HG03159 (cell line): Measurements from ENCODE around the gene BCL3.
"Not testable (repeated sequence)": the region's sequence is repeated elsewhere in the genome, so short reads cannot be mapped to it uniquely, and the experiment has no call there.

ENCODE experiments used
- ATAC-seq: cut with Tn5 transposase; IDR thresholded peaks from one replicate; pipeline ENCODE4 v1.9.1; 2021; ENCODE audit warnings: mild to moderate bottlenecking, moderate library complexity; ENCODE audit not compliant: unreplicated experiment

BCL3 gene

DNA sequence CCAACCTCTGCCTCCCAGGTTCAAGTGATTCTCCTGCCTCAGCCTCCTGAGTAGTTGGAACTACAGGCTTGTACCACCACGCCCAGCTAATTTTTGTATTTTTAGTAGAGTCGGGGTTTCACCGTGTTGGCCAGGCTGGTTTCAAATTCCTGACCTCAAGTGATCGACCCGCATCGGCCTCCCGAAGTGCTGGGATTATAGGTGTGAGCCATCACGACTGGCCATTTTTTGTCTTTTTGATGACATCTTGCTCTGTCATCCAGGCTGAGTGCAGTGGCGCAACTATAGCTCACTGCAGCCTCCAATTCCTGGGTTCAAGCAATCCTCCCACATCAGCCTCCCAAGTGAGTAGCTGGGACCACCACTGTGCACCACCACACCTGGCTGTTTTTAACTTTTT, 28.1 kb upstream of the BCL3 start:
- not testable (repeated sequence) for ATAC-seq

DNA sequence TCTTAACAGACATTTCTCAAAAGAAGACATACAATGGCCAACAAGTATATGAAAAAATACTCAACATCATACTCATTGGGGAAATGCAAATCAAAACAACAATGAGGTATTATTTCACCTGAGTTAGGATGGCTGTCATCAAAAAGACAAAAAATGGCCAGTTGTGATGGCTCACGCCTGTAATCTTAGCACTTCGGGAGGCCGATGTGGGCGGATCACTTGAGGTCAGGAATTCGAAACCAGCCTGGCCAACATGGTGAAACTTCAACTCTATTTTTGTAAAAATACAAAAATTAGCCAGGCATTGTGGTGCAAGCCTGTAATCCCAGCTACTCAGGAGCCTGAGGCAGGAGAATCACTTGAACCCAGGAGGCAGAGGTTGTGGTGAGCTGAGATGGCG, 27.6 kb upstream of the BCL3 start:
- ATAC-seq: no peak

DNA sequence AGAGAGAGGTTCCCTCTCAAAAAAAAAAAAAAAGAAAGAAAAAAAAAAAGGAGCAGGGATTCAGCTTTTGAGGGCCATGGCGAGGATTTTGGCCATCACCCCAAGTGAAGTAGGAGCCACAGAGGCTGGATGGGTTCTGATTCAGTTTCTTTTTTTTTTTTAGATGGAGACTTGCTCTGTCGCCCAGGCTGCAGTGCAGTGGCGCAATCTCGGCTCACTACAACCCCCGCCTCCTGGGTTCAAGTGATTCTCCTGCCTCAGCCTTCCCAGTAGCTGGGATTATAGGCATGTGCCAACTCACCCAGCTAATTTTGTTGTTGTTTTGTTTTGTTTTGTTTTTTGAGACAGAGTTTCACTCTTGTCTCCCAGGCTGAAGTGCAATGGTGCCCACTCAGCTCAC, 27.1 kb upstream of the BCL3 start:
- not testable (repeated sequence) for ATAC-seq

GRCh38 chr19:44722131-44723121, 26.1 kb upstream of the BCL3 start:
- no peak for ATAC-seq

GRCh38 chr19:44723299-44723951, 25.1 kb upstream of the BCL3 start:
- ATAC-seq: peak; percentile 42

DNA sequence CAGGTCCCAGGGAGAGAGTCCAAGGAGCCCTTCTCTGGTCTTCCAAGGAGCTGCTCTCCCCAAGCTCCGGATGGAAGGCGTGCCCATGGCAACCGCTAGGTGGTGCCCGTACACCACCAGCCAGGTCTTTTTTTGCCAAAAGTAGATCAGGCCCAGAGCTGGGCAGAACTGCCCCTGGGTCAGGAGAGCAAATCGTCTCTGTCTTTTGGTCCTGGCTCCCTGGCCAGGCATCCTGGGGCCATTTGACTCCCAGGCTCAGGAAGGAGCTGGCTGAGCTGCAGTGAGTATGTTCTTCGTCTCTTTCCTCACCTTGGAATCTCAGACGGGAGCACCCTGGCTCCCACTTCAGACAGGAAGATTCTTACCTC, 24.6 kb upstream of the BCL3 start:
- ATAC-seq: peak; percentile 59

GRCh38 chr19:44725251-44725650, 23.3 kb upstream of the BCL3 start:
- no peak for ATAC-seq

- ATAC-seq: no peak
Measured at GRCh38 chr19:44725684-44726083, 22.8 kb upstream of the BCL3 start.

DNA sequence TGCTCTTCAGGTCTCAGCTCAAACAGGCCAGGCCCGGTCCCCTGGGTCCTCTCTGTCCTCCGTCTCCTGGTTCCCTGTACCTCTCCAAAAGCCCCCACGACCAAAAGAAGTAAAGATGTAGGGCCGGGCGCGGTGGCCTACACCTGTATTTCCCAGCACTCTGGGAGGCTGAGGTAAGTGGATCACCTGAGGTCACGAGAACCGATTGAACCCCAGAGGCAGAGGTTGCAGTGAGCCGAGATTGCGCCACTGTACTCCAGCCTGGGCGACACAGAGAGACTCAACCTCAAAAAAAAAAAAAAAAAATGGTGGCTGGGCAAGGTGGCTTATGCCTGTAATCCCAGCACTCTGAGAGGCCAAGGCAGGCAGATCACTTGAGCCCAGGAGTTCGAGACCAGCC, 22.0 kb upstream of the BCL3 start:
- ATAC-seq: no peak

DNA sequence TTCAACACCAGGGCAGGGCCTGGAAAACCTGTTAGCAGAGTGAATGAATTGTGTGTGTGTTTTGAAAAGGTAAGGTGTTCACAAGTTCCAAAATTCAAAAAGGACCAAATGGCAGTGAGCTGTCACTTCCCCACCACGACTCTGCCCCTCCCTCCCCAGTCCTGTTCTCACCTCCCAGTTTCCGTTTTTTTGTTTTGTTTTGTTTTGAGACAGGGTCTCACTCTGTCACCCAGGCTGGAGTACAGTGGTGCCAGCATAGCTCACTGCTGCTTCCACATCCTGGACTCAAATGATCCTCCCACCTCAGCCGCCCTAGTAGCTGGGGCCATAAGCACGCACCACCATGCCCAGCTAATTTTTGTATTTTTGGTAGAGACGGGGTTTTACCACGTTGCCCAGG, 20.3 kb upstream of the BCL3 start:
- no peak for ATAC-seq

DNA sequence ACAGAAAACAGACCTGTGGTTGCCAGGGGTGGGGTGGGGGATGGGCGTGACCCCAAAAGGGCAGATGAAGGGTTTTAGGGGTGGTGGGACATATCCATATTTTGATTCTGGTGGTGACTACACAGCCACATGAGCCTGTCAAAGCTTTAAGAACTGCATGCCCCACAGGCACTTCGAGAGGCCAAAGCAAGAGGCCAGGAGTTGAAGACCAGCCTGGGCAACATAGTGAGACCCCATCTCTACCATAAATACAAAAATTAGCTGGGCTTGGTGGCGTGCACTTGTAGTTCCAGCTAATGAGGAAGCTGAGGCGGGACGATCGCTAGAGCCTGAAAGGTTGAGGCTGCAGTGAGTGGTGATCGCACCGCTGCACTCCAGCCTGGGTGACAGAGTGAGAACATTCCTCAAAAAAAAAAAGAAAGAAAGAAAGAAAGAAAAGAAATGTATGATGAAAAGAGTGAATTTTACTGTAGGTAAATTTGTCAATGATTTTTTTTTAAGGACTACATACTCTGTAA, 18.9 kb upstream of the BCL3 start:
- no peak for ATAC-seq

GRCh38 chr19:44731081-44731480, 17.4 kb upstream of the BCL3 start:
- no peak for ATAC-seq

- no peak for ATAC-seq
Measured at GRCh38 chr19:44731622-44732021, 16.9 kb upstream of the BCL3 start.

GRCh38 chr19:44732235-44733014, 16.1 kb upstream of the BCL3 start:
- ATAC-seq: no peak

GRCh38 chr19:44734357-44734756, 14.2 kb upstream of the BCL3 start:
- no peak for ATAC-seq

DNA sequence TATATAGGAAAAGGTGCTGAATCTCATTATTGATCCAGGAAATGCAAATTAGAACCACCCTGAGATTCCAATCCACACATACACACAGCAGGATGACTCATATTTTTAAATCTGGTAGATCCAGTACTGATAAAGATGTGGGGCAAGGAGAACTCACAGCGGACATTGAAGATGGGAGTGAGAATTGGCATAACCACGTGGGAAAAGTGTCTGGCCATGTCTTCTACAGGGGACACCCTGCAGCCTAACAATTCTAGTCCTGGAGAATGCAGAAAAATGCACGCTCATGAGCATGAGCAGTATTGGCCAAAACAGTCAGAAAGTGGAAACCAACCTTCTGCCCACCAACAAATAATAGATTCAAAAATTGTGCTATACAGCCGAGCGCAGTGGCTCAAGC, 13.5 kb upstream of the BCL3 start:
- no peak for ATAC-seq

- no peak for ATAC-seq
Measured at GRCh38 chr19:44737238-44738071, 11.1 kb upstream of the BCL3 start.

GRCh38 chr19:44738136-44738535, 10.4 kb upstream of the BCL3 start:
- no peak for ATAC-seq

GRCh38 chr19:44738603-44739558, 9.6 kb upstream of the BCL3 start:
- ATAC-seq: no peak
